ENCODE results near the gene IFNK.
"Not testable (repeated sequence)": the region's sequence is repeated elsewhere in the genome, so short reads cannot be mapped to it uniquely, and the experiment has no call there.

The IFNK gene, protein sequence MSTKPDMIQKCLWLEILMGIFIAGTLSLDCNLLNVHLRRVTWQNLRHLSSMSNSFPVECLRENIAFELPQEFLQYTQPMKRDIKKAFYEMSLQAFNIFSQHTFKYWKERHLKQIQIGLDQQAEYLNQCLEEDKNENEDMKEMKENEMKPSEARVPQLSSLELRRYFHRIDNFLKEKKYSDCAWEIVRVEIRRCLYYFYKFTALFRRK

DNA sequence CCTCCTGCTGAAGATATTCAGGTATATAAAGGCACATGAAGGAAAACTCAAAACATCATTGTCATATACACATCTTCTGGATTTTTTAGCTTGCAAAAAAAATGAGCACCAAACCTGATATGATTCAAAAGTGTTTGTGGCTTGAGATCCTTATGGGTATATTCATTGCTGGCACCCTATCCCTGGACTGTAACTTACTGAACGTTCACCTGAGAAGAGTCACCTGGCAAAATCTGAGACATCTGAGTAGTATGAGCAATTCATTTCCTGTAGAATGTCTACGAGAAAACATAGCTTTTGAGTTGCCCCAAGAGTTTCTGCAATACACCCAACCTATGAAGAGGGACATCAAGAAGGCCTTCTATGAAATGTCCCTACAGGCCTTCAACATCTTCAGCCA, at the start of gene IFNK:
IFNK (plus strand) TSS at position 55 of the 400 bp plus-strand sequence; CDS start at position 102, 47 bp downstream.
- DNase-seq, result no peak

GRCh38 chr9:27474305-27474704, 49.8 kb upstream of the IFNK start:
- DNase-seq, result no peak

GRCh38 chr9:27475057-27475595, 49.0 kb upstream of the IFNK start:
- DNase-seq, result no peak

GRCh38 chr9:27476870-27477515, 47.1 kb upstream of the IFNK start:
- DNase-seq, result no peak

DNA sequence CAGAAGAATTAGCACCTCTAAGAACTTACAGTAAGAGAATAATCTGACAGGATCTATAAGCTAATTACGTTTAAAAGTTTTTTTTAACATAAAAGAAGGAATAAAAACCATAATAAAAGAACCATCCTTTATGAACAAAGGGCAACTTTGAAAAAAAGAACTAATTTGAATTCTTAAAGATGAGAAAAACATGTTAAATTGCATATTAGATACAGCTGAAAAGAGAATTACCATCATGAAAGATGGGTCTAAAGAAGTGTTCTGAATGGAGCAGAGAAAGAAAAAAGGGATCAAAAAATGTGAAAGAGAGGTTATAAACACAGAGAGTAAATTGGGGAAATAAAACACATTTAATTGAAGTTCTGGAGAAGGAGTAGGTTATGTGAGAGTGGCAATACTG, 45.8 kb upstream of the IFNK start:
- DNase-seq, result no peak

GRCh38 chr9:27482709-27483108, 41.4 kb upstream of the IFNK start:
- DNase-seq, result no peak

DNA sequence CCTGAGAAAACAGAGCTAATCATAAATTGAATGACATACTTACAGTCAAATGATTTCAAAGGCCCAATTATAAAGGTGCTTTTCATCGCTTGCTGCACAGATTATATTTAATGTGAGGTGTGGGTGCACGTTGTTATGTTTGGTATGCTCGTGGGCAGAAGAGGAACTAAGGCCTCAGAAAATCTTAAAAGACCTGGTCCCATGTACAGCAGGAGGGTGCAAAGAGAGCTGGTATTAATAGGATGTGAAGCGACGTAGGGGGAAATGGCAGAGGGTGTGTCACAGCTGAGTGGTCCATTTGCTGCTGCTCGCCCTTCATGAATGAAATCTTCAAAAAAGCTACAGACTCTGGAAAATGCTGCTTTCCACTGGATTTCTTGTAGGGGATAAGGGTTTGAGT, 40.5 kb upstream of the IFNK start:
- no peak for DNase-seq

DNA sequence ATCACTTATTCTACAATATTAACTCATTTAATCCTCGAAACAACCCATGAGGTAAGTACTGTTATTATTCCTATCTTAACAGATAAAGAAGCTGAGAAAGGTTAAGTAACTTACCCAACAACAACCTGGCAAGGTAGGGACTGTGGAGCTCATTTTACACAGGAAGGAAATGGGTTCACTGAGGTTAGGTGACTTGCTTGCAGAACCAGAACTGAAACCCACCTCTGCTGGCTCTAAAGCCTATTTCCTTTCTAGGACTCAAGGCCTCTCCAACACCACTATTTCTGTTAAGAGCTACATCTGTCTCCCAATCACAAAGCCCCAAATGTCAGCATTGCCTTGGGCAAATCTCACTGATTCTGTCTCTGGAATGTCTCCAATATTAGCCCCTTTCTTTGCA, 38.9 kb upstream of the IFNK start:
- no peak for DNase-seq

DNA sequence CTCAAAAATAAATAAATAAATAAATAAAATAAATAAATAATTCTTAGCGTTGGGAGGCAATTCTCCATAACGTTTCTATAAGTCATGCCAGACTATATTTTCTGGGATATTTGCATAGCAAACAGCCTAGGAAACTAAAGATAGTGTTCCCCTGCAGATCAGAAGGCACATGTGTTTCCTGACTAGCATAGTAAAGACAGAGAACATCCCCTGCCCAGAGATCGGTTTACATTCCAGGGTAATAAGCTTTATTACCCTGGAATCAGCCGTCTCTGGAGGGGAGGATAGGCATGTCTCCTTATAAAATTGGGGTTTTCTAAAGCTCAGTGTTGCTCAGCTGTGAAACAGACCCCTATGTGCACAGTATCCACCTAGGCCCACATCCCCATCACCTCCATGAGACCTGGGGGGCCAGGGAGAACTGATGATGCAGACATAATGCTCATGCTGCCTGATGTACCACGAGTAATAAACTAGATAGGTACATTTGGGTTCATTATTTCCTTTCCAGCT, 36.9 kb upstream of the IFNK start:
- DNase-seq, result no peak

- DNase-seq, result no peak
Observed at GRCh38 chr9:27487927-27488326, 36.2 kb upstream of the IFNK start.

DNA sequence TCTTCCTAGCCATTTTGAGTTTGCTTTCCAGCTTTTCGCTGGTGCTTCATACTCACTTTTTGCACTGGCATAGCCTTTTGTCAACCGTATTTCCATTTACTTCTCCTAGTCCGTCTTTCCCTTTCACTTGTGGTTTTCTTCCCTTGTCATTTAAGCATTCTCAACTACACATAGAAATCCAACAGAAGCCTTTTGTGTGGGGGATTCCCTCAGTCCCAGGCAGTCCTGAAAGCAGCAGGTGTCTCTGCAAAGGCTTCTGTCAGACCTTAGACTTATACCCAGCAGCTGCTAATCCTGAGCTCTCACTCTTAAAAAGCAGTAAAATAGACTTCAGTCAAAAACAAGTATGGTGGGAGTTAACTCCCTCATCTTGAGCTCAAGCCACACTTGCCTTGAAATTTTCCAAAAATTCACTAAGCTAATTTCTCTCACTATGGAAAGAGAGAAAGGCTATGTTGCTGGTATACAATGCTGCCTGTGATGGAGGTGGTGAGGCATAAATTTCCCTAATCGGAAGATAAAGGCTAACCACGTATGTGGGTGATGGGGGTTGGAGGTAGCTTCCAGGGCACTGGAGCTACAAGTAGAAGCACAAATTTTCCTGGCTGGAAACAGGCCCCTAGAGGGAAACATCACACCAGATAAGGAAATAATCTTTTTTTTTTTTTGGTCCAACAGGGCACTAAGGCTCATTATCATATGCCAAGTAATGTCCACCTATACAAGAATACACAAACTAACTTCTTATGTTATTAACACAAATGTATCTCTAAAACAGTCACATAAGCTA, 34.8 kb upstream of the IFNK start:
- no peak for DNase-seq

DNA sequence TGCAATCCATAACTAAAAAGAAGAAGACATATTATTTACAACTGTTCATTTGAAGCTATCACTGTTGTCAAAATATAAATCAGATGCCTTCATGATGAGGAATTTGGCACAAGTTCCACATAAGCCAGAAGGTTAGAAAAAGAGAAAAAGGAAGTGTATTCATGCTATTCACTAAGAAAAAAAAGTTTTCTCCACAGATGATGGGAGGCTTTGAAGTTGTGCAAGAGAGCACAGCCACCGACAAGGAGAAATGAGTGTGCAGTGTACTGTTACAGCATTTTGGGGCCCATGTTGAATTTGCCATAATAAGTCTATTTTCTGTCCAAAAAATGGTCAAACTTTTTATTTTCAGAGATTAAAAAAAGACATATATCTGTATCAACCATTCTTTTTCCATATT, 32.9 kb upstream of the IFNK start:
- DNase-seq, result no peak

DNA sequence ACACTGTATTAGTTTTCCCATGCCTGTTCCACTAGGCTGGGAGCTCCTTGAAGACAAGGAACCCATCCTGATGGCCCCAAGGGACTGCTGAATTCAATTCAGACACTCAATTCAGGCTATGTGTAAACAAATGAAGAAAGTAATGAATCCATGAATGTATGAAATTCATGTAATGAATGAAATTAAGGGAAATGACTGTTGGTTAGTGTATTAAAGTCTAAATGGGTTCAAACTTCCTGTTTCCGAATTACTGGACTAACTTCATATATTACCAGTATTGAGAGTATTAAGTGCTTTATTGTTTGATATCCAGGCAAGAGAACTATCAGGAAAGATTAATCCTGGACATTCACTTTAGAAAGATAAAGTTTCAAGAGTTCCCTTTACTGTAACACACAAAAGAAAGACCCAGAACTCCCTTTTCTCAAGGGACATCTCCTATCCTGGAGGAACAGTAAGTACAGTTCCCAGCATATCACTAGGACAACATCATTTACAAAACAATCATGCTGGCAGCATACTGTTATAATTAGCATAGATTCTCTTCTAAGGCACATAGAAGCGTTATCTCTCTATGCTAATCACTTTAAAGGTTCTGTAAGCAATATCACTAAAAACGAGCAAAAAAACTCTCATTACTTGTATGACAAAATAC, 28.5 kb upstream of the IFNK start:
- DNase-seq, result no peak

DNA sequence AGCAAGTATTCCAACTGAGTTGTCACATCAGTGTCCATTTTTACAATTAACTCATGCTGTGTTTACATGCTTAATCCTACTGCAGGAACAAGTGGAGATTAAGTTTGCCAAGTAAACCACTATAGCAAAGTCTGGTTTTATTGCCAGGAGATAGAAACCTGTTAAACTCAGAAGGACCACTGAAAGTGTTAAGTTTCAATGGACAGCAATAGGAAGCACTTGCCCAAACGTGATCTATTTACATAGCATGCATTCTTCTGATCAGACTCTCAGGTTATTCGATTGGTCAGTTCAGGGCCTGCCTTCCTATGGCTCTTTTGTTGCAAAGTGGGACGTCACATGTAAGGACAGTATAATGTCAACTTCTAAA, 28.0 kb upstream of the IFNK start:
- DNase-seq, result no peak

- DNase-seq, result no peak
Observed at GRCh38 chr9:27497883-27498417, 26.1 kb upstream of the IFNK start.

- no peak for DNase-seq
Observed at GRCh38 chr9:27499451-27499850, 24.6 kb upstream of the IFNK start.

DNA sequence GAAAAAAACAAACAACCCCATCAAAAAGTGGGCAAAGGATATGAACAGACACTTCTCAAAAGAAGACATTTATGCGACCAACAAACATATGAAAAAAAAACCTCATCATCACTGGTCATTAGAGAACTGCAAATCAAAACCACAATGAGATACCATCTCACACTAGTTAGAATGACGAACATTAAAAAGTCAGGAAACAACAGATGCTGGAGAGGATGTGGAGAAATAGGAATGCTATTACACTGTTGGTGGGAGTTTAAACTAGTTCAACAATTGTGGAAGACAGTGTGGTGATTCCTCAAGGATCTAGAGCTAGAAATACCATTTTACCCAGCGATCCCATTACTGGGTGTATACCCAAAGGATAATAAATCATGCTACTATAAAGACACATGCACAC, 23.2 kb upstream of the IFNK start:
- not testable (repeated sequence) for DNase-seq

GRCh38 chr9:27503623-27504022, 20.5 kb upstream of the IFNK start:
- DNase-seq, result no peak

DNA sequence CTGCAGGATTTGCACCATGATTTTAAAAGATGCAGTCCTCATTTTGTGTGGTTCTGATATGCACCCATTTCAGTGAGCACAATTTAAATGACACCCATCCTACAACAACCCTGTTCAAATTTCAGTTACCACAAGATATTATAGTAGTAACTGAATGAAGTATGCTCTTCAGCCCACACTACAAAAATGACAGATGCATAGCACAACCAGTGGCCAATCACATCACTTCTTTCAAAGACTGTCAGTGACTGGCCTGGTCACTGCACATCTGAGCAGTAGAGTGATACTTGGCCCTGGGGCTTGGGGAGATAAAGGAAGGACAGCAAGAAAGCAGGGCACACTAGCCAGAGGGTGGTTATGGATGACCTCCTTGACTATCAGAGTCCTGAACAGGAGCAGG, 19.8 kb upstream of the IFNK start:
- DNase-seq, result no peak

GRCh38 chr9:27505744-27506161, 18.3 kb upstream of the IFNK start:
- DNase-seq, result no peak

DNA sequence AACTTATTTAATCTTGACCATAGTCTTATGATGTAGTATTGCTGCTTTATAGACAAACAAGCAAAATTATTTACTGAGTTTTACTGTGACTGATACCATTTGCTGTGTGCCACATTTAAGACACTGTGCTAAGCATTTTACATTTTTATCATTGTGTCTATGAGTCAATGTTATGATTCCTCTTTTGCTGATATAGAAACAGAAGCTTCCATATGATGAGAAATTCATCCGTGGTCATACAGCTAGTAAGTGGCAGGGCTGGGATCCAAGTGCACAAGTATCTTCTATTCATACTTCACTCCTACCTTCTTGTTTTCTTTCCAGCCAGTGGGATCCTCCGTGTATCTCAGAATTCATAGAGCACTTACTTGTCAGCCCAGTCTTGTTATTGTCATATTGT, 17.1 kb upstream of the IFNK start:
- no peak for DNase-seq

GRCh38 chr9:27510780-27511179, 13.3 kb upstream of the IFNK start:
- DNase-seq, result no peak

DNA sequence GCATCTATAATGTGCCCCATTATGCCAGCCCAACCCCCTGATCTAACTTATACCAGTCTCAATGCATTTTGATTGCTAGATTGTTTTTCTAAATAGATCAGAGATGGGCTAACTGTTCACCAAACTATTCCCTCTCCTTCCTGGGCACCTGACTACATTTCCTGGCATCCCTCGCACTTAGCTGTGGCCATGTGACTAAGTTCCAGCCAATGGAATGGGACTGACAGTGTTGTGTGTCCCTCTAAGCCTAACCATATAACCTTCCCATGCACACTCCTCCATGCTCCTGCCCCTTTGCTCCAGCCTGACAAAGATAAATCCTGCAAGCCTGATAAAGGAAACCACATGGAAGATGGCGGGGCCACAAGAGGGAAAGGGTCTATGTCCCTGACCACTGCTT, 12.3 kb upstream of the IFNK start:
- no peak for DNase-seq

Data from NK-92 treated with Interleukin-12 subunit alpha and Interleukin-12 subunit beta, amount 100 ng/mL, for 24 hours (cell line).